K562 (cell line): ENCODE data around the gene BBOX1. TPM values are rescaled to one million over a fixed set of nuclear protein-coding genes. Genes with fewer than 3 reads are reported as not detected.

ENCODE experiments used
- ATAC-seq: fragments of 200-7000 bp; cut with Tn5 transposase; 3 replicates; pipeline ENCODE4 v1.9.1; 2020; ENCODE audit warnings: moderate library complexity
- BruUV-seq: library from RNA; stranded (reverse); fragments of 400-500 nt; replicated peaks from 2 replicates; lab custom pipeline; 2021; lab: Mats Ljungman, UMichigan
- CTCF ChIA-PET: fragments of 300-600 bp; formaldehyde crosslinking; extraction: SDS; loops from one replicate; lab custom pipeline; 2021; ENCODE audit warnings: low intra/inter-chr PET ratio; lab: Yijun Ruan, JAX
- POLR2A ChIA-PET: fragments of 300-600, 350-650 bp; sonication (Branson Sonifier 250); formaldehyde crosslinking; extraction: SDS; loops from one replicate; lab custom pipeline; 2021; ENCODE audit warnings: antibody characterized with exemption, inconsistent platforms; lab: Yijun Ruan, JAX
- DNase-seq, 4 experiments: peaks; one replicate each; pipeline versions ENCODE4 v3.0.0 to v3.0.0-alpha.2; 2011 to 2018; ENCODE audit warnings: low spot score in 3 of 4, mixed read lengths in 3 of 4; ENCODE audit errors: extremely low read depth in 1 of 4
- FAIRE-seq: peaks from 2 replicates; lab custom pipeline; 2011; peaks lifted over from hg19 to GRCh38; lab: Jason Lieb, UNC
- H2AFZ ChIP-seq: 2 replicates; pipeline ENCODE4 v1.6.0; 2011; ENCODE audit warnings: low read depth, low read length, control low read depth, inconsistent platforms
- H3K27ac ChIP-seq: fragments of 200-600 bp; 3 replicates; pipeline ENCODE4 v1.8.0; 2011; ENCODE audit warnings: low read depth, mild to moderate bottlenecking, control low read depth, inconsistent platforms, low read length, moderate library complexity, mixed read lengths; ENCODE audit errors: extremely low read depth
- H3K27me3 ChIP-seq, 2 experiments: fragments of 300-600 bp in 1 of 2; 2 replicates in 1 of 2; 3 replicates in 1 of 2; pipeline versions ENCODE4 v1.6.0 to v1.8.0; 2011; ENCODE audit warnings: inconsistent platforms in 2 of 2, low read length in 2 of 2, mild to moderate bottlenecking in 1 of 2, mixed read lengths in 1 of 2, moderate library complexity in 1 of 2; ENCODE audit not compliant: control insufficient read depth in 2 of 2, insufficient read depth in 2 of 2
- H3K36me3 ChIP-seq: fragments of 300-600 bp; 3 replicates; pipeline ENCODE4 v1.8.0; 2011; ENCODE audit warnings: mild to moderate bottlenecking, low read length, inconsistent platforms; ENCODE audit not compliant: control insufficient read depth, insufficient read depth
- H3K4me1 ChIP-seq, 2 experiments: fragments of 200-600 bp in 1 of 2; replicated peaks in 1 of 2; 2 replicates in 1 of 2; 3 replicates in 1 of 2; pipeline versions ENCODE4 v1.5.1 to v1.8.0; 2011; ENCODE audit warnings: inconsistent platforms in 2 of 2, low read length in 2 of 2, mild to moderate bottlenecking in 1 of 2, mixed read lengths in 1 of 2, moderate library complexity in 1 of 2; ENCODE audit not compliant: control insufficient read depth in 2 of 2, insufficient read depth in 2 of 2
- H3K4me2 ChIP-seq: 2 replicates; pipeline ENCODE4 v1.6.1; 2011; ENCODE audit warnings: low read length, control low read depth, inconsistent platforms, mixed read lengths; ENCODE audit not compliant: insufficient read depth
- H3K4me3 ChIP-seq: fragments of 200-600 bp; sonication (generic), shearing (Covaris generic); 2 replicates; pipeline ENCODE4 v1.5.1; 2016; ENCODE audit warnings: control low read depth, inconsistent platforms
- H3K79me2 ChIP-seq: fragments of 200-600 bp; 3 replicates; pipeline ENCODE4 v1.8.0; 2011; ENCODE audit warnings: low read length, inconsistent platforms; ENCODE audit not compliant: control insufficient read depth, insufficient read depth
- H3K9ac ChIP-seq, 2 experiments: 2 replicates each; pipeline versions ENCODE4 v1.6.0 to v1.6.1; 2011; ENCODE audit warnings: low read depth in 2 of 2, low read length in 2 of 2, control low read depth in 1 of 2, inconsistent platforms in 1 of 2, mild to moderate bottlenecking in 1 of 2, mixed read lengths in 1 of 2; ENCODE audit not compliant: insufficient read depth in 1 of 2
- H3K9me1 ChIP-seq: one replicate; pipeline ENCODE4 v1.6.0; 2011; ENCODE audit warnings: inconsistent platforms, mild to moderate bottlenecking, low read length, moderate library complexity; ENCODE audit not compliant: control insufficient read depth, insufficient read depth
- H3K9me3 ChIP-seq: replicated peaks from 2 replicates; pipeline ENCODE4 v1.5.1; 2011; ENCODE audit warnings: low read depth, low read length, inconsistent platforms; ENCODE audit not compliant: control insufficient read depth, insufficient read depth
- H4K20me1 ChIP-seq: replicated peaks from 2 replicates; pipeline ENCODE4 v1.6.1; 2011; ENCODE audit warnings: low read length, inconsistent platforms, mixed read lengths; ENCODE audit not compliant: control insufficient read depth, insufficient read depth
- ATF6 ChIP-seq: sonication (generic); formaldehyde crosslinking; IDR thresholded peaks from 2 replicates; pipeline ENCODE4 v1.4.0; 2020; ENCODE audit warnings: mild to moderate bottlenecking, missing genetic modification reagents
- CTBP1 ChIP-seq: fragments of 450-650 bp; IDR thresholded peaks from 2 replicates; pipeline ENCODE4 v1.6.1; 2016; ENCODE audit warnings: borderline replicate concordance
- HMGN3 ChIP-seq: IDR thresholded peaks from 2 replicates; pipeline ENCODE4 v1.6.1; 2011; ENCODE audit warnings: borderline replicate concordance, low read depth, mild to moderate bottlenecking, mixed read lengths, low read length; ENCODE audit not compliant: insufficient read length; ENCODE audit errors: extremely low read depth
- KDM2B ChIP-seq: fragments of 250-450 bp; sonication (Bioruptor Pico); IDR thresholded peaks from 2 replicates; pipeline ENCODE4 v1.8.0; 2021; ENCODE audit warnings: mild to moderate bottlenecking, moderate library complexity
- MBD2 ChIP-seq: sonication (generic); IDR thresholded peaks from 2 replicates; pipeline ENCODE4 v1.6.1; 2016; ENCODE audit warnings: low read depth, borderline replicate concordance
- MYC ChIP-seq, 2 experiments: fragments of 250-450 bp in 1 of 2; sonication (Bioruptor Pico) in 1 of 2; IDR thresholded peaks; 2 replicates each; pipeline versions ENCODE4 v1.5.1 to v1.6.1; 2012 to 2021; ENCODE audit warnings: low read depth in 2 of 2, borderline replicate concordance in 1 of 2, improper control_type of control experiment in 1 of 2, low read length in 1 of 2, mild to moderate bottlenecking in 1 of 2, moderate library complexity in 1 of 2
- PML ChIP-seq: IDR thresholded peaks from 2 replicates; pipeline ENCODE4 v1.6.1; 2012; ENCODE audit warnings: low read length, inconsistent platforms
- SRSF3 ChIP-seq: fragments of 200-400 bp; formaldehyde crosslinking; IDR thresholded peaks from 2 replicates; pipeline ENCODE4 v1.6.1; 2016; ENCODE audit warnings: mild to moderate bottlenecking, low read length, moderate library complexity; ENCODE audit not compliant: insufficient read depth
- THRAP3 ChIP-seq: fragments of 450-650 bp; IDR thresholded peaks from 2 replicates; pipeline ENCODE4 v1.6.1; 2016; ENCODE audit warnings: mild to moderate bottlenecking, inconsistent platforms, borderline replicate concordance
- TRIM24 ChIP-seq, 2 experiments: fragments of 450-650 bp; IDR thresholded peaks; 2 replicates each; pipeline ENCODE4 v1.6.1; 2016
- ZFP30 ChIP-seq: fragments of 250-450 bp; sonication (Bioruptor Pico); IDR thresholded peaks from 2 replicates; pipeline ENCODE4 v1.8.0; 2022; ENCODE audit warnings: moderate library complexity, mild to moderate bottlenecking, inconsistent platforms, borderline replicate concordance
- ZNF212 ChIP-seq: fragments of 450-650 bp; formaldehyde crosslinking; IDR thresholded peaks from 2 replicates; pipeline ENCODE4 v1.4.0; 2020; ENCODE audit warnings: mild to moderate bottlenecking
- ZZZ3 ChIP-seq: fragments of 450-650 bp; IDR thresholded peaks from 2 replicates; pipeline ENCODE4 v1.6.1; 2016; ENCODE audit warnings: antibody characterized with exemption, mild to moderate bottlenecking, moderate library complexity
- WGBS: fragments of 100-300 bp; shearing (Covaris generic); methylation state at CpG from one replicate; pipeline ENCODE4 v1.1.6; 2016; ENCODE audit warnings: low coverage, mixed read lengths; ENCODE audit not compliant: insufficient coverage; ENCODE audit errors: missing lambda C conversion rate; 5-methylcytosine and 5-hydroxymethylcytosine counted together
- in situ Hi-C: fragments of 300-500 bp; cut with MboI; formaldehyde crosslinking; loops from 4 replicates; pipeline ENCODE4 v1.15.0; 2018; ENCODE audit warnings: inconsistent platforms, mixed read lengths
- intact Hi-C: fragments of 100-400 bp; cut with micrococcal nuclease; formaldehyde crosslinking; loops from 2 replicates; pipeline ENCODE4 v1.14.2; 2022
- polyA plus RNA-seq, 8 experiments: library from polyadenylated mRNA; depleted of rRNA in 4 of 8; stranded (reverse) in 5 of 8; unstranded in 3 of 8; fragments of >200 nt; fragmentation: Nextera tagmentation in 2 of 8; fragmentation: Illumina TruSeq in 1 of 8; extraction: Ambion mirVana in 2 of 8; extraction: Trizol in 1 of 8; gene quantifications; 2 replicates each; pipeline versions ENCODE4 v1.2.1 to v1.2.3, GENCODE V29; 2011 to 2014; ENCODE audit warnings: inconsistent platforms in 1 of 8, missing spikeins in 1 of 8
- total RNA-seq, 7 experiments: library from RNA; depleted of rRNA in 6 of 7; stranded (reverse); fragments of >200 nt in 6 of 7; fragmentation: Illumina TruSeq in 2 of 7; extraction: Trizol in 2 of 7; gene quantifications; 2 replicates each; pipeline versions ENCODE4 v1.2.1 to v1.2.3, GENCODE V29; 2011 to 2021; ENCODE audit warnings: low replicate concordance in 1 of 7
- TF ChIP-seq, protein P1 (sequence below): sonication (generic); formaldehyde crosslinking; IDR thresholded peaks from 2 replicates; pipeline ENCODE4 v1.8.1; 2023; ENCODE audit warnings: mild to moderate bottlenecking, missing genetic modification reagents
- TF ChIP-seq, protein P2 (sequence below): fragments of 450-650 bp; IDR thresholded peaks from 2 replicates; pipeline ENCODE4 v1.6.1; 2017; ENCODE audit warnings: antibody characterized with exemption

Gene BBOX1
- total and polyA plus RNA-seq, 9 of the 15 experiments (the other 6 are each of a cell fraction or from before 2014, with no cell fraction given): not detected

- Histone ChIP-seq H3K9me3 (no peaks in the 10 kb centered on the region), H3K36me3 (no peaks in the 10 kb centered on the region), H3K27me3 (no peaks in the 10 kb centered on the region), H3K27ac (no peak overlapping the region), H3K4me1 (no peaks in the 10 kb centered on the region), H3K4me2 (no peak overlapping the region), H3K9me1 (no peaks in the 10 kb centered on the region), H4K20me1 (no peaks in the 10 kb centered on the region), H3K79me2 (no peaks in the 10 kb centered on the region), H3K4me3 (no peak overlapping the region), H2AFZ (no peak overlapping the region), H3K9ac (no peak overlapping the region)
- TF ChIP-seq, protein P1, sequence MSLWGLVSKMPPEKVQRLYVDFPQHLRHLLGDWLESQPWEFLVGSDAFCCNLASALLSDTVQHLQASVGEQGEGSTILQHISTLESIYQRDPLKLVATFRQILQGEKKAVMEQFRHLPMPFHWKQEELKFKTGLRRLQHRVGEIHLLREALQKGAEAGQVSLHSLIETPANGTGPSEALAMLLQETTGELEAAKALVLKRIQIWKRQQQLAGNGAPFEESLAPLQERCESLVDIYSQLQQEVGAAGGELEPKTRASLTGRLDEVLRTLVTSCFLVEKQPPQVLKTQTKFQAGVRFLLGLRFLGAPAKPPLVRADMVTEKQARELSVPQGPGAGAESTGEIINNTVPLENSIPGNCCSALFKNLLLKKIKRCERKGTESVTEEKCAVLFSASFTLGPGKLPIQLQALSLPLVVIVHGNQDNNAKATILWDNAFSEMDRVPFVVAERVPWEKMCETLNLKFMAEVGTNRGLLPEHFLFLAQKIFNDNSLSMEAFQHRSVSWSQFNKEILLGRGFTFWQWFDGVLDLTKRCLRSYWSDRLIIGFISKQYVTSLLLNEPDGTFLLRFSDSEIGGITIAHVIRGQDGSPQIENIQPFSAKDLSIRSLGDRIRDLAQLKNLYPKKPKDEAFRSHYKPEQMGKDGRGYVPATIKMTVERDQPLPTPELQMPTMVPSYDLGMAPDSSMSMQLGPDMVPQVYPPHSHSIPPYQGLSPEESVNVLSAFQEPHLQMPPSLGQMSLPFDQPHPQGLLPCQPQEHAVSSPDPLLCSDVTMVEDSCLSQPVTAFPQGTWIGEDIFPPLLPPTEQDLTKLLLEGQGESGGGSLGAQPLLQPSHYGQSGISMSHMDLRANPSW: no peak
- no peak for TF ChIP-seq THRAP3
- no peak for TF ChIP-seq HMGN3
- TF ChIP-seq ATF6 (CRISPR knock-in tag): no peak
- TF ChIP-seq ZFP30 (CRISPR knock-in tag): no peak
- TF ChIP-seq KDM2B (CRISPR knock-in tag): no peak
- no peak for TF ChIP-seq MBD2
- TF ChIP-seq CTBP1: no peak
- TF ChIP-seq ZNF212 (CRISPR knock-in tag): no peak
- no peak for TF ChIP-seq TRIM24 (IDR thresholded peaks at IDR 0.05)
- no peak for TF ChIP-seq ZZZ3
- TF ChIP-seq, protein P2, sequence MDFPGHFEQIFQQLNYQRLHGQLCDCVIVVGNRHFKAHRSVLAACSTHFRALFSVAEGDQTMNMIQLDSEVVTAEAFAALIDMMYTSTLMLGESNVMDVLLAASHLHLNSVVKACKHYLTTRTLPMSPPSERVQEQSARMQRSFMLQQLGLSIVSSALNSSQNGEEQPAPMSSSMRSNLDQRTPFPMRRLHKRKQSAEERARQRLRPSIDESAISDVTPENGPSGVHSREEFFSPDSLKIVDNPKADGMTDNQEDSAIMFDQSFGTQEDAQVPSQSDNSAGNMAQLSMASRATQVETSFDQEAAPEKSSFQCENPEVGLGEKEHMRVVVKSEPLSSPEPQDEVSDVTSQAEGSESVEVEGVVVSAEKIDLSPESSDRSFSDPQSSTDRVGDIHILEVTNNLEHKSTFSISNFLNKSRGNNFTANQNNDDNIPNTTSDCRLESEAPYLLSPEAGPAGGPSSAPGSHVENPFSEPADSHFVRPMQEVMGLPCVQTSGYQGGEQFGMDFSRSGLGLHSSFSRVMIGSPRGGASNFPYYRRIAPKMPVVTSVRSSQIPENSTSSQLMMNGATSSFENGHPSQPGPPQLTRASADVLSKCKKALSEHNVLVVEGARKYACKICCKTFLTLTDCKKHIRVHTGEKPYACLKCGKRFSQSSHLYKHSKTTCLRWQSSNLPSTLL: no peak
- TF ChIP-seq SRSF3: no peak
- TF ChIP-seq MYC (IDR thresholded peaks at IDR 0.05; ENCODE audit: low read depth, low read length): no peak
- no peak for TF ChIP-seq MYC (CRISPR knock-in tag; IDR thresholded peaks at IDR 0.05; ENCODE audit: borderline replicate concordance, low read depth)
- no peak for TF ChIP-seq PML
- ATAC-seq (no peak), FAIRE-seq (no peak), DNase-seq (no peak)
- in situ Hi-C loops (no loop called here), intact Hi-C loops (no loop called here)
- no TSS peak for BruUV-seq
- CTCF ChIA-PET: no interaction called here
- 0% methylated on average over 2 of the region's 2 CpGs for WGBS
- POLR2A ChIA-PET: no interaction called here
Measured at GRCh38 chr11:27083241-27083640, 42.6 kb downstream of the BBOX1 start.
